GM12873 (cell line): ENCODE data around the gene ZNF578.

Experiments used
- TF ChIP-seq, protein P1 (sequence below): IDR thresholded peaks from 2 replicates; pipeline ENCODE4 v1.5.1; 2012; ENCODE audit warnings: low read depth, mild to moderate bottlenecking, moderate library complexity, low read length, control low read depth; ENCODE audit not compliant: insufficient read depth; ENCODE audit errors: missing control alignments

The ZNF578 gene

DNA sequence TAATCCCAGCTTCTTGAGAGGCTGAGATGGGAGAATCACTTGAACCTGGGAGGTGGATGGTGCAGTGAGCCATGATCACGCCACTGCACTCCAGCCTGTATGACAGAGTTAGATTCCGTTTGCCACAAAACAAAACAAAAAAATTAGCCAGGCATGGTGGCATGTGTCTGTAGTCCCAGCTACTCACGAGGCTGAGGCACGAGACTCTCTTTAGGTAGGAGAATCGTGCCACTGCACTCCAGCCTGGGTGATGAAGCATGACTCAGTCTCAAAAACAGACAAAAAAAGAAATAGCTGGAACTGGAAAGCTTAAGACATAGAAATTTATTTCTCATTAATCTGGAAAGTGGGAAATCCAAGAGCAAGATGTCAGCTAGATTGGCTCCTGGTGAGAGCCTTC is 53.9 kb downstream of the ZNF578 start:
- TF ChIP-seq, protein P1, sequence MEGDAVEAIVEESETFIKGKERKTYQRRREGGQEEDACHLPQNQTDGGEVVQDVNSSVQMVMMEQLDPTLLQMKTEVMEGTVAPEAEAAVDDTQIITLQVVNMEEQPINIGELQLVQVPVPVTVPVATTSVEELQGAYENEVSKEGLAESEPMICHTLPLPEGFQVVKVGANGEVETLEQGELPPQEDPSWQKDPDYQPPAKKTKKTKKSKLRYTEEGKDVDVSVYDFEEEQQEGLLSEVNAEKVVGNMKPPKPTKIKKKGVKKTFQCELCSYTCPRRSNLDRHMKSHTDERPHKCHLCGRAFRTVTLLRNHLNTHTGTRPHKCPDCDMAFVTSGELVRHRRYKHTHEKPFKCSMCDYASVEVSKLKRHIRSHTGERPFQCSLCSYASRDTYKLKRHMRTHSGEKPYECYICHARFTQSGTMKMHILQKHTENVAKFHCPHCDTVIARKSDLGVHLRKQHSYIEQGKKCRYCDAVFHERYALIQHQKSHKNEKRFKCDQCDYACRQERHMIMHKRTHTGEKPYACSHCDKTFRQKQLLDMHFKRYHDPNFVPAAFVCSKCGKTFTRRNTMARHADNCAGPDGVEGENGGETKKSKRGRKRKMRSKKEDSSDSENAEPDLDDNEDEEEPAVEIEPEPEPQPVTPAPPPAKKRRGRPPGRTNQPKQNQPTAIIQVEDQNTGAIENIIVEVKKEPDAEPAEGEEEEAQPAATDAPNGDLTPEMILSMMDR: no peak

DNA sequence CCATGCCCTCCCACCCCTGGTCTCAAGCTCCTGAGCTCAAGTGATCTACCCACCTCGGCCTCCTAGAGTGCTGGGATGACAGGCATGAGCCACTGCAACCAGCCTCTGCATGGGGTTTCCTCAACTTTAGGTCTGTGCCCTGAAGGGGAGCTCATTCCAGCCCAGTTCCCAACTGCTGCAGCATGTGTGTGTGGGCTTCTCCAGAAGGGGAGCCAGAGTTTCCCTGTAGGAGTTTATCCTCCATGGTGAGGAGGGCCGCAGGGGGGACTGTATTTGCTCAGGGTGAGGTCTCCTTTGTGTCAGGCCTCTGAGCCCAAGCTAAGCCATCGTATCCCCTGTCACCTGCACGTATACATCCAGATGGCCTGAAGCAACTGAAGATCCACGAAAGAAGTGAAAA is 62.8 kb downstream of the ZNF578 start:
- TF ChIP-seq, protein P1: no peak

DNA sequence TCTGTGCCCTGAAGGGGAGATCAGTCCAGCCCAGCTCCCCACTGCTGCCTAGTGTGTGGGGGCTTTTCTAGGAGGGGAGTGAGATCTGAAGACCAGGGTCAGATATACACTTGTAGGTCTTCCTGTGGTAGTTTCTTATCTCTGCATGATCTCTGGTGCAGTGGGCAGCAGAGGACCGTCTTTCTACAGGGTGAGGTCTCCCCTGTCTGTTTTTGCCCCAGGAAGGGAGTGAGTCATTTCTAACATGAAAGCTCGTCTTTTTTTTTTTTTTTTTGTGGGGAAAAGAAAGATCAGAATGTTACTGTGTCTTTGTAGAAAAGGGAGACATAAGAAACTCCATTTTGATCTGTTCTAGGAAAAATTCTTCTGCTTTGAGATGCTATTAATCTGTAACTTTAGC is 65.3 kb downstream of the ZNF578 start:
- TF ChIP-seq, protein P1: no peak

GRCh38 chr19:52520013-52520412 is 66.7 kb downstream of the ZNF578 start:
- TF ChIP-seq, protein P1: no peak

GRCh38 chr19:52522551-52522950 is 69.2 kb downstream of the ZNF578 start:
- TF ChIP-seq, protein P1: no peak

GRCh38 chr19:52524086-52524485 is 70.7 kb downstream of the ZNF578 start:
- TF ChIP-seq, protein P1: no peak

GRCh38 chr19:52527134-52527955 is 74.0 kb downstream of the ZNF578 start, which contains the start of gene ZNF808:
ZNF808 (plus strand) TSS chr19:52527668; CDS start chr19:52543285, 15,617 bp downstream.
- TF ChIP-seq, protein P1: peak; percentile 74
